ENCODE results near the gene FMNL2. TPM values are rescaled to one million over a fixed set of nuclear protein-coding genes. Genes with fewer than 3 reads are reported as not detected.
"Not testable (repeated sequence)": the region's sequence is repeated elsewhere in the genome, so short reads cannot be mapped to it uniquely, and the experiment has no call there.

Gene FMNL2
- total RNA-seq, 1 experiment from 2014 or later = 22.7 TPM

DNA sequence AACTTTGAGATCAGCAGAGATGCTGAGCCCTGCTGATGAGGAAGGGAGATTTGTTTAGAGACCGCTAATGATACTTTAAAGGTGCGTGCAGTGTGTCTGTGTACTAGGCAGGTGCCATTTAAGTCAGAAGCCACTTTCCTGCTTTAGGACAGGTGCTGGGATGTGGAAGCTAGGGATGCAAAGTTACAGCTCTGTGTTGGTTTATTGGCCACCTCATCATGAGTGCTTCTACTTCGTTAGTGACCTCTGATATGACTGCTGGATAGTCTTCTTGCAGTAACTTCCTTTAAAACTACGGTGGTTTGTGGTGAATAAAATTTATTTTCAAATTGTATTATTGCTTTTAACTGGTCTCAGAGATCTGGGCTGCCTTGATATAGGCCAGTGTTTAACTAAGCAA, 44.1 kb downstream of the FMNL2 start:
- Histone ChIP-seq H3K4me1 (no peaks in the 10 kb centered on the region; the same call in 1 of the 2 replicates), H3K4me3 (no peak overlapping the region), H3K36me3 (no peaks in the 10 kb centered on the region), H3K27me3 (no peaks in the 10 kb centered on the region), H3K9me3 (replicated peaks) (no peaks in the 10 kb centered on the region; the same call in 1 of the 2 replicates), H3K27ac (no peak overlapping the region)
- DNase-seq = no peak

DNA sequence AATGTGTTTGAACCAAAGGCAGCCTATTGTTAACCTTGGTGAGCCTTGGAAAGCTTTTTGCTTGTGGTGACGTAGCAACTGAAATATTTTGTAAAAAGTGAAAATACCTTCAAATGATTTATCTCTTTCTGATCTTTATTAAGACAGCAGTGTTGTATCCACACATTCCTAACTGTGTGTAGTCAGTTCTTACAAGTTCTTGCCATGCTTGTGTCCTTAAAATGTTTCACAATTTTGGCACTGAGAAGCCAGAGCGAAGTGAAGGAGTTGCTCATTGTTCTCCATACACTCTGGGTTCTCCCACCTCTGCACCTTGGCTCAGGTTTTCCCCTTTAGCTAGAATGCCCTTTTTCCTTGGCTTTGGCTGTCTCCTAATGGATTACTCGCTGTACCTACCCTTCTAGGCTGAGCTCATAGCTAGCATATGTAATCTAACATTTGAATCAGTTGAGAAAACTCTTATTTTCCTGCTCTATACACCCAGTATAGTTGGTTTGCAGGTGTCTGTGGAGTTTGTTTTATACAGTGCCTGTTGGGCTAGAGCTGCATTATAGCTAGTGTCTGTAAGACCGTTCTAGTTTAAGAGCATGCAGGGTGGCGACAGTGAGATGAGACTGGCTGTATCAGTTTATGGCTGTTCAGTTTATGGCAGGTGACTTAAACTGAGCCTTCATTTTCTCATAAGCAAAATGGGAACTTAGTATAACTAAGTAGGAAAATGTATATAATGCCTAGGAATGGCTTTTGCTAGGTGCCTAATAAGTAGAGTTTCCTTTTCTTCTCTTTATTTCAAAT, 45.5 kb downstream of the FMNL2 start:
- Histone ChIP-seq H3K36me3 (no peaks in the 10 kb centered on the region), H3K27me3 (no peaks in the 10 kb centered on the region), H3K27ac (no peak overlapping the region), H3K4me1 (no peaks in the 10 kb centered on the region; the same call in 1 of the 2 replicates), H3K9me3 (replicated peaks) (no peaks in the 10 kb centered on the region; the same call in 1 of the 2 replicates), H3K4me3 (no peak overlapping the region)
- no peak for DNase-seq

GRCh38 chr2:152383702-152384101, 48.7 kb downstream of the FMNL2 start:
- Histone ChIP-seq H3K9me3 (replicated peaks) (no peaks in the 10 kb centered on the region; the same call in 1 of the 2 replicates), H3K4me1 (no peaks in the 10 kb centered on the region), H3K27me3 (no peaks in the 10 kb centered on the region), H3K36me3 (no peaks in the 10 kb centered on the region), H3K4me3 (no peak overlapping the region), H3K27ac (no peak overlapping the region)
- no peak for DNase-seq

GRCh38 chr2:152384992-152385391, 50.0 kb downstream of the FMNL2 start:
- Histone ChIP-seq H3K4me1 (no peaks in the 10 kb centered on the region), H3K27me3 (no peaks in the 10 kb centered on the region), H3K9me3 (replicated peaks) (no peaks in the 10 kb centered on the region; the same call in 1 of the 2 replicates), H3K36me3 (no peaks in the 10 kb centered on the region), H3K4me3 (no peak overlapping the region), H3K27ac (no peak overlapping the region)
- no peak for DNase-seq

DNA sequence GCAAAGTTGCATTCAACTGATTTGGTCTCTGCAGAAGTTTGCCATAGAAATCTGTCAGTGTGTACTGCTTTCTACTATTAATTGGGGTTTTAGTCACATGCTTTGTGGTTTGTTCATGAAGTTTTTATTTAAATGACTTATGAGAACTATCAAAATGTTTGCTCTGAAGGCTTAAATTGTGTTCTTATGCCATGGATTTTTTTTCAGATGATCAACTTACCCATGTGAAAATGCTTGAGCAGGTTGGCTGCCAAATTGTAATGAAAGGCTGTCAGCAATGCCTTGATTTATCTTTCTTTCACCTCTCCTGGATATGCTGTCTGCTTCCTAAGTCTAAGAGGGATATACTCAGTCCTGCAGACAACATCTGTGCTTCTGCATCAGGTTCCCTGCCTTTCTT, 50.7 kb downstream of the FMNL2 start:
- no peak for DNase-seq
- Histone ChIP-seq H3K27ac (no peak overlapping the region), H3K9me3 (replicated peaks) (no peaks in the 10 kb centered on the region; the same call in 1 of the 2 replicates), H3K36me3 (no peaks in the 10 kb centered on the region), H3K4me1 (no peaks in the 10 kb centered on the region), H3K27me3 (no peaks in the 10 kb centered on the region), H3K4me3 (no peak overlapping the region)

DNA sequence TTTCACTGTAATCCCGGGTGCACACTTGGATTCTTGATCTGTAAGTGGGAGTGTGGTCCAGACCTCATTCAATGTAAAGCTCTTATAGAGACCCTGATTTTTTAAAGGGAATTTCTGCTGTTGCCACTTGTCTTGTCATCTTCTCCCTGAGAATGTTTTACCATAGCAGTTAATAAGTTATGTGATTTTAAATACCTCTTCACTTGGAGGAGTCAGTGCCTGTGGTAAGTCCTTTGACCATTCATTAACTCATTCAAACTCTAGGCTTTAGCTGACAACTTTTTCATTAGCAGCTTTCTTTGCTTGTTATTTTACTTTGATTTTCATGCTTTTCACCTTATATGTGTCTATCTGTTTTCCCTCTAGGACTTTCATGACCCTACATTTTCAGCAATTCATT, 51.3 kb downstream of the FMNL2 start:
- no peaks in the 10 kb centered on the region for H3K4me1 ChIP-seq
- no peaks in the 10 kb centered on the region for H3K27me3 ChIP-seq
- no peak overlapping the region for H3K27ac ChIP-seq
- H3K9me3 ChIP-seq (replicated peaks) = no peaks in the 10 kb centered on the region; the same call in 1 of the 2 replicates
- no peaks in the 10 kb centered on the region for H3K36me3 ChIP-seq
- DNase-seq = no peak
- no peak overlapping the region for H3K4me3 ChIP-seq

- Histone ChIP-seq H3K4me3 (no peak overlapping the region), H3K36me3 (no peaks in the 10 kb centered on the region), H3K9me3 (replicated peaks) (no peaks in the 10 kb centered on the region; the same call in 1 of the 2 replicates), H3K27ac (no peak overlapping the region), H3K4me1 (no peaks in the 10 kb centered on the region), H3K27me3 (no peaks in the 10 kb centered on the region)
- DNase-seq = no peak
These were observed 52.1 kb downstream of the FMNL2 start for GRCh38 chr2:152387041-152387440.

- not testable (repeated sequence) for H3K4me3 ChIP-seq; H3K9me3 ChIP-seq (replicated peaks); H3K4me1 ChIP-seq; H3K36me3 ChIP-seq; DNase-seq; H3K27me3 ChIP-seq; H3K27ac ChIP-seq
These were observed 53.3 kb downstream of the FMNL2 start for GRCh38 chr2:152388269-152388668.

DNA sequence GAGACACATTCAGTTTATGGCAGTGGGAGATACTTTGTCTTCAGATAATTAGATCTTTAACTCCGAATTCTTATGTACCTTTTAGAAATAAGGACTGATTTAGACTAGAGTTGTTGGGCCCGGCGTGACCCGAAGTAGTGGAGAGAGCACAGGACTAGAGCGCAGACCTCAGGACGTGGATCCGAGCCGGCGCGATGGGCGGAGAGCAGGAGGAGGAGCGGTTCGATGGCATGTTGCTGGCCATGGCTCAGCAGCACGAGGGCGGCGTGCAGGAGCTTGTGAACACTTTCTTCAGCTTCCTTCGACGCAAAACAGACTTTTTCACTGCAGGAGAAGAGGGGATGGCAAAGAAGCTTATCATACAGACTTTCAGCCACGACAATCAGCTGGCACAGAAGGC, 54.5 kb downstream of the FMNL2 start:
- no peak overlapping the region for H3K27ac ChIP-seq
- H3K4me3 ChIP-seq = no peak overlapping the region
- no peaks in the 10 kb centered on the region for H3K36me3 ChIP-seq
- no peaks in the 10 kb centered on the region for H3K4me1 ChIP-seq
- DNase-seq = no peak
- H3K27me3 ChIP-seq = no peaks in the 10 kb centered on the region
- H3K9me3 ChIP-seq (replicated peaks) = no peaks in the 10 kb centered on the region

DNA sequence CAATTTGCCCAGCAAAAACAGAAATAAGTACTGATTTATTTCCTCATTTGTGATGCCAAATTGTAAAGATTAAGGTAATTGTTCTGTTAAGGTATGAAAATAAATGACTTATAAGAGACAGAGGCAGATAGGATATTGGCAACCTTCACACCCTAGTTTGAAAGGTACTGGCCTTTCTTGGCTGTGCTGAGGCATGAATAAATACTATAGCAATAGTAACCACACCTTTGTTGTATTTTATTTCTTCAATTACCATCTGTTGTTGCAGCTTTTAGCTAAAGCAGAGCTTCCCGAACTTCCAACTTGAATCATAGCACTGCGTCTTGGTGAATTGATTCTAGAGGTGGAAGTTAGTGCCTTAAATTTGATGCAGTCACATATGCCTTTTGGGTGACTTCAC, 55.9 kb downstream of the FMNL2 start:
- no peaks in the 10 kb centered on the region for H3K36me3 ChIP-seq
- H3K27ac ChIP-seq = no peak overlapping the region
- H3K4me1 ChIP-seq = no peaks in the 10 kb centered on the region
- DNase-seq = no peak
- H3K27me3 ChIP-seq = no peaks in the 10 kb centered on the region
- no peak overlapping the region for H3K4me3 ChIP-seq
- no peaks in the 10 kb centered on the region for H3K9me3 ChIP-seq (replicated peaks)

DNA sequence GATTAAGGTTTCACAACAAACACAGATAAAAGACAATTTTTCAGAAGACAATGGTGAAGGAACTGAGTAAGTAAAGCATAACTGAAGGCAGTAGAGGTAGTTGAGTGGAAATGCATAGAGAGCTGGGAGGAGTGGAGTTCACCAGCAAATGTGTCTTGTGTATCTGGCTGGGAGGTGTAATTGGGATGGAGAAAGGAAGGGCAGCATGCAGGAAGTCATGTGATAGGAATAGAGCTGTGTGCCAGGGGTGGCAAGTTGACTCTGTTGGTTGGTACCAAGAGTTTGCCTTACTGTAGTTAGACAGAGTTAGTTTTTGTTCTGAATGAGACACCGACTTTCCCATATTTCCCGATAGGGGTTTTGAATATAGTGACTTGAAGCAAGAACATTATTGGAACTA, 56.3 kb downstream of the FMNL2 start:
- Histone ChIP-seq H3K27me3 (no peaks in the 10 kb centered on the region), H3K9me3 (replicated peaks) (no peaks in the 10 kb centered on the region), H3K4me3 (no peak overlapping the region), H3K36me3 (no peaks in the 10 kb centered on the region), H3K4me1 (no peaks in the 10 kb centered on the region), H3K27ac (no peak overlapping the region)
- DNase-seq = no peak

DNA sequence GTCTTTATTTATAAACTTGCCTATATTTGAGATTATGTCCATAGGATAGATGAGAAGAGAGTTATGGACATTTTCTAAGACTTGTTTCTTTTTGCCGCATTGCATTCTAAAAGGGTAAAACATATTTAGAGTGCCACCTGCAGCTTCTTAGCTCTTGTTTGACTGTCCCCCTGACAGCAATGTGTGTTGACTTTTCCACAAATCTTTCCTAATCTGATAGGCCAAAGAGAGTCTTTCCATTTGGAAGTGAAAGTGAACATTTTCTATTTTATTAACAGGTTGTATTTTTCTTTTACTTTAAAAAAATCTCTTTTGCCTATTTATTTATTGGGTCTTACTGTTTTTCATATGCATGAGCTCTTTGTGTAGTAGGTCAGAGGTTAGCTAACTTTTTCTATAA, 58.4 kb downstream of the FMNL2 start:
- no peak for DNase-seq
- Histone ChIP-seq H3K27me3 (no peaks in the 10 kb centered on the region), H3K27ac (no peak overlapping the region), H3K9me3 (replicated peaks) (no peaks in the 10 kb centered on the region), H3K36me3 (no peaks in the 10 kb centered on the region), H3K4me1 (no peaks in the 10 kb centered on the region), H3K4me3 (no peak overlapping the region)

DNA sequence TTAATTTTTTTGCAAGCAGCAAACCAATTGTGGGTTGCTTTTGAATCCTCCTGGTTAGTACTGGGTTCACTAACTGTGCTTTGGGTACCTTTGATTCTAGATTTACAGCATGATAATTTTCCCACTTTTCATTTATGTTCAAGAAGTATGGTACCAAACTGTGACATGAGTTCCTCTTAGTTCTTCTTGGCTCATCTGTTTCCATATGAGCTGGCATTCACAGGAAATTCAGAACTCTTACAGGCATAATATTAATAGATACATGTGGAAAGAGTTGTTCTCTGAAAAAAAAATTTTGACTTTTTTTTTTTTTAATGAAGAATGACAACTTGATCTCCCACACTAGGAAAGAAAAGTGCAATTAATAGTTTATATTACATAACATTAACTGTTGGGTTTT, 59.4 kb downstream of the FMNL2 start:
- H3K36me3 ChIP-seq = no peaks in the 10 kb centered on the region
- H3K4me1 ChIP-seq = no peaks in the 10 kb centered on the region
- H3K4me3 ChIP-seq = no peak overlapping the region
- no peak overlapping the region for H3K27ac ChIP-seq
- H3K27me3 ChIP-seq = no peaks in the 10 kb centered on the region
- no peaks in the 10 kb centered on the region for H3K9me3 ChIP-seq (replicated peaks)
- no peak for DNase-seq

- DNase-seq = no peak
- Histone ChIP-seq H3K4me1 (no peaks in the 10 kb centered on the region), H3K9me3 (replicated peaks) (no peaks in the 10 kb centered on the region), H3K27me3 (no peaks in the 10 kb centered on the region), H3K27ac (no peak overlapping the region), H3K36me3 (no peaks in the 10 kb centered on the region), H3K4me3 (no peak overlapping the region)
These were observed 60.1 kb downstream of the FMNL2 start for GRCh38 chr2:152395103-152395502.

DNA sequence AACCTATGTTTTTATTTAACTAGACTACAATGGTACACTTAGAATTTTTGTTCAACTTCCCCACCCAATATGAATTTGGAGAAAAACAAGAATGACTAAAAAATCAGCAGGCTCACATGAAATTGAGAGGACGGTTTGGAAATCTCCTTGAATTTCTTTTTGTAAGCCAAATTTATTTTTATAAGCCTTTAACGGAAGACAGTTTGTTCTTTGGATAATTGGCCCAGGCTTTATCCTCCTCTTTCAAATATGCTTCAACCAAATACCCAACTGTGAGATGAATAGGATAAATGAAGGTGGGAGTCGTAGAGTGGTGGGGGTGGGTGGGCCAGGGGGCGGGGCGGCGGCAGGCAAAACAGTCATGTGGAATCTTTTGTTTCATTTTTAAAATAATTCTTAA, 60.6 kb downstream of the FMNL2 start:
- Histone ChIP-seq H3K27ac (no peak overlapping the region), H3K4me1 (no peaks in the 10 kb centered on the region), H3K9me3 (replicated peaks) (no peaks in the 10 kb centered on the region), H3K4me3 (no peak overlapping the region), H3K27me3 (no peaks in the 10 kb centered on the region), H3K36me3 (no peaks in the 10 kb centered on the region)
- no peak for DNase-seq

DNA sequence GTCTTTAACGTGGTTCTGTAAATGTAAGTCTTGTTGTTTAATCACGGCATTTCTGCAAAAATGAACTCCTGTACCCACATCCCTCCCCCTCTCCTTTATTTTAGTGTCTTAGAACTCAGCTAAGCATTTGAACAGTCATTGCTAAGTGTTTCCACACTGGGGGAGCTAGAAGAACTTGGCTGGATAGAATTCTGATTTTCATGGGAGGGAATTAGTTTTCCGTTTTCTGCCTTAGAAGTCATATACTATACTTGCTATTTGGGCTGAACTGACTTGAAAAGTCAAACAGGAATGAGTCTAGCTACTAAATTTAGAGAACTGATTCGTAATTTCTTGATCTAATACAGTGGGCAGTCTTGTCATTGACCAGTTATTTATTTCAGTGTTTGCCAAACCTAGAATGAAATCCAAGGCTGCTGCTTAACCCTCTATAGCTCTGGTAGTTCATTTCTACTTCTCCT, 61.1 kb downstream of the FMNL2 start:
- Histone ChIP-seq H3K36me3 (no peaks in the 10 kb centered on the region), H3K4me3 (no peak overlapping the region), H3K27me3 (no peaks in the 10 kb centered on the region), H3K4me1 (no peaks in the 10 kb centered on the region), H3K27ac (no peak overlapping the region), H3K9me3 (replicated peaks) (no peaks in the 10 kb centered on the region)
- DNase-seq = no peak
